Activated CD4-positive, CD25-positive, alpha-beta regulatory T cell treated with anti-CD3 and anti-CD28 coated beads, Interleukin-2, amount 50 U/mL, for 72 hours (primary cell): Measurements from ENCODE around the gene OBSCN.
"Not testable (repeated sequence)": the region's sequence is repeated elsewhere in the genome, so short reads cannot be mapped to it uniquely, and the experiment has no call there.

Experiments used
- DNase-seq: peaks from one replicate; pipeline ENCODE4 v3.0.0; 2021

OBSCN gene

GRCh38 chr1:228265167-228265566, 57.3 kb downstream of the OBSCN start:
- no peak for DNase-seq

DNA sequence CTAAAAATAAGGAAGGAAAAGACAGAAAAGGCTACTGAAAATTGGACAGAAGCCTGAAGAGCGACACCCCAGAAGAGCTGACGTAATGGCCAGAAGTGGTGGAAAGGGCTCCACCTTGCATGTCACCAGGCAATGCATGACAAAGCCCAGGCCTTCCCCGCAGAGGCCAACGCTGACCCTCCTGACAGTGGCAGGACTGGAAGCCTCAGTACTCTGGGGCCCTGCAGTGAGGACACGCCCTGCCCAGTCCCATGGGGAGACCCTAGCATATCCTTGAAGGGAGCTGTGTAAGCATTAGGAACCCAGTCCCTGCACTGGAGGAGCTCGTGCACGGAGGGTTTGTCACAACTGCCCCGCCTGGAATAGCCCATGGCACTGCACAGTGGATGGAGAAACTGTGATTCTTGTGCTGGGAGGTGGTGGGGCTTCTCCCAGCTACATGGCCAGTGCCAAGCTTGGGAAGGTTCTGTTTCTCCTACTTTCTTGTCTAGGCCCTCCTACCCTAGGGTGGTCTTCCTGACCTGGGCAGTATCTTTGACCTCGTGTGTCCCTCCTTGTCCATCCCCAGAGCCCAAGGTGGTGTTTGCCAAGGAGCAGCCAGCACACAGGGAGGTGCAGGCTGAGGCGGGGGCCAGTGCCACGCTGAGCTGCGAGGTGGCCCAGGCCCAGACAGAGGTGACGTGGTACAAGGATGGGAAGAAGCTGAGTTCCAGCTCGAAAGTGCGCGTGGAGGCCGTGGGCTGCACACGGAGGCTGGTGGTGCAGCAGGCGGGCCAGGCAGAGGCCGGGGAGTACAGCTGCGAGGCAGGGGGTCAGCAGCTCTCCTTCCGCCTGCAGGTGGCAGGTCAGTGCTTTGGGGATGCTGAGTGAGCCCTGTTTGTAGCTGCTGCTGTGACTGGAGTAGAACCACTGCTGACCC, 60.4 kb downstream of the OBSCN start:
- DNase-seq = no peak

GRCh38 chr1:228268881-228269265, 61.0 kb downstream of the OBSCN start:
- no peak for DNase-seq

- not testable (repeated sequence) for DNase-seq
Observed at GRCh38 chr1:228269431-228269830, 61.6 kb downstream of the OBSCN start.

- no peak for DNase-seq
Observed at GRCh38 chr1:228270032-228270431, 62.2 kb downstream of the OBSCN start.

DNA sequence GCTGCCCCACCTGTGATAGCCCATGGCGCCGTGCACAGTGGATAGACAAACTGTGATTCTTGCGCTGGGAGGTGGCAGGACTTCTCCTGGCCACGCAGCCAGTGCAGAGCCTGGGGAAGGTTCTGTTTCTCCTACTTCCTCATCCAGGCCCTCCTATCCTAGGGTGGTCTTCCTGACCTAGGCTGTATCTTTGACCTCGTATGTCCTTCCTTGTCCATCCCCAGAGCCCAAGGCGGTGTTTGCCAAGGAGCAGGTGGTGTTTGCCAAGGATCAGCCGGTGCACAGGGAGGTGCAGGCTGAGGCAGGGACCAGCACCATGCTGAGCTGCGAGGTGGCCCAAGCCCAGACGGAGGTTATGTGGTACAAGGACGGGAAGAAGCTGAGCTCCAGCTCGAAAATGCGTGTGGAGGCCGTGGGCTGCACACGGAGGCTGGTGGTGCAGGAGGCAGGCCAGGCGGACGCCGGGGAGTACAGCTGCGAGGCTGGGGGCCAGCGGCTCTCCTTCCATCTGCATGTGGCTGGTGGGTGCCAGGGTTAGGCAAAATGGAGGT, 63.9 kb downstream of the OBSCN start:
- no peak for DNase-seq

DNA sequence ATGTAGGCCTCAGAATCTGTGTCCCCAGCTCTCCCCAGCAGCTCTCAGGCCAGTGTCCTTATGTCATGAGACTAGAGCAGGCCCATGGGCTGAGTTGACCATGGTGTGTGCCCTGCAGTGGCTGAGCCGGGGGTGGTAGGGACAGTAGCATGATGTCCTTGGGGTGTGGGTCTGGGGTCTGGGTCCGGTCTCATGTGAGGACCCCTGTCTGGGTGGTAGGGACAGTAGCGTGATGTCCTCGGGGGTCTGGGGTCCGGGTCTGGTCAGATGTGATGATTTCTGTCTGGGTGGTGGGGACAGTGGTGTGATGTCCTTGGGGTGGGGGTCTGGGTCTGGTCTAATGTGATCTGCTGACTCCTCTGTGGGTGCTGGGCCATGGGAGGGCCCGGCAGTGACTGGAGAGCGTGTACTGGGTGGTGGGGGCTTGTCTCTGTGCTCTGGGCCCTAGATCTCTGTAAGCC, 64.5 kb downstream of the OBSCN start:
- no peak for DNase-seq

DNA sequence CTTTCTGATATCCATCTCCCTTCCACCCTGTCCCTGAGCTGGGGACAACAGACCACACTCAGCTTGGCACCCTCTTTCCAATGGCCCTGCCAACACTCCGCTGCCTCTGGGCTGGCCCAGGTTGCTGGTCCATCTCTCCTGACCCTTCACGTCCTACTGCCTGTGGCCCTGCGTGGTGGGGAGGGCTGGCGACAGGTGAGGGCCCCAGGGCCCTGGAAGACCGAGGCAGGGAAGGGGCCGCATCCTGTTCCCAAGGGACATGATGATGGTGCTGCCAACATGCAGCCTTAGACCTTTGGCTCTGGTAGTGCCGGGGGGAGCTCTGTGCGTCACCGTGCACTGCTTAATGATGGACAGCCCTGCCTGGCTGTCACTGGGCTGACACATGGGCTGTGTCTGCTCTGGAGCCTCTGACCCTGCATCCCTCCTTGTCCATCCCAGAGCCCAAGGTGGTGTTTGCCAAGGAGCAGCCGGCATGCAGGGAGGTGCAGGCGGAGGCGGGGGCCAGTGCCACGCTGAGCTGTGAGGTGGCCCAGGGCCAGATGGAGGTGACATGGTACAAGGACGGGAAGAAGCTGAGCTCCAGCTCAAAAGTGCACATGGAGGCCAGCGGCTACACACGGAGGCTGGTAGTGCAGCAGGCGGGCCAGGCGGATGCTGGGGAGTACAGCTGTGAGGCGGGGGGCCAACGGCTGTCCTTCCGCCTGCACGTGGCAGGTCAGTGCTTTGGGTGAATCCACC, 65.2 kb downstream of the OBSCN start:
- DNase-seq = no peak

GRCh38 chr1:228273720-228274451, 66.0 kb downstream of the OBSCN start:
- DNase-seq = no peak

DNA sequence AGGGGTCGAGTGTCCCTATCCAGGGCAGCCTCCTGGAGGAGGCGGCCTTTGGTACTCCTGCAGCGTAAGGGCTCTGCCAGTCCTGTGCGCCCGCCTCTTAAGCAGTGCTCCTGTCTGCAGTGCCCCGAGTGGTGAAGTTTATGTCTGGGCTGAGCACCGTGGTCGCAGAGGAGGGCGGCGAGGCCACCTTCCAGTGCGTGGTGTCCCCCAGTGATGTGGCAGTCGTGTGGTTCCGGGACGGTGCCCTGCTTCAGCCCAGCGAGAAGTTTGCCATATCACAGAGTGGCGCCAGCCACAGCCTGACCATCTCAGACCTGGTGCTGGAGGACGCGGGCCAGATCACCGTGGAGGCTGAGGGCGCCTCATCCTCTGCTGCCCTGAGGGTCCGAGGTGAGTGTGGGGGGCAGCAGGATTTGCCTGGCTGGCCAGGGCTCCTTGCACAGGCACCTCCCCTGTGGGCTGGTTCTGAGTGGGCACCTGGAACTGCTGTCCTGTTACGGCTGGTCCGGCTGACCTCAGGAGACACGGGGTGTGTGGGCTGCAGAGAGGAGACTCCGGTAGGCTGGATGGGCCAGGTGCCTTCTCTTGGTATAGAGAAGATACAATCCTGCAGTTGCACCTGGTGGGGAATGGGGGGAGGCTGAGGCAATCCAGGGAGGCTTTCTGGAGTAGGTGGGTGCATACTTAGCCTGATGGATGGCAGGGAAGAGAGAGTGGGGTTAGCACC, 66.8 kb downstream of the OBSCN start:
- no peak for DNase-seq

DNA sequence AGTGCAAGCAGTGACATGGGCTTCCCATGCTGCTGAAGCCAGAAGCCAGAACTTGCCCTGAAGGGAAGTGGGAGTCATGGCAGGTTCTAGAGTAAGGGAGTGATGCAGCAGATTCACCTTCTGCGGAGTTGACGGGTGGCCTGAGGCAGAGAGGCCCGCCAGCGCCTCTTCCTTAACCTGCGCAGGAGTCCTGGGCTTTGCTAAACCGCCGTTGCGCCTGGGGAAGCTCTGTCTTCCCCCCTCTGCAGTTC, 67.3 kb downstream of the OBSCN start:
- DNase-seq = no peak

GRCh38 chr1:228275430-228276173, 67.8 kb downstream of the OBSCN start:
- DNase-seq = peak; percentile 81

DNA sequence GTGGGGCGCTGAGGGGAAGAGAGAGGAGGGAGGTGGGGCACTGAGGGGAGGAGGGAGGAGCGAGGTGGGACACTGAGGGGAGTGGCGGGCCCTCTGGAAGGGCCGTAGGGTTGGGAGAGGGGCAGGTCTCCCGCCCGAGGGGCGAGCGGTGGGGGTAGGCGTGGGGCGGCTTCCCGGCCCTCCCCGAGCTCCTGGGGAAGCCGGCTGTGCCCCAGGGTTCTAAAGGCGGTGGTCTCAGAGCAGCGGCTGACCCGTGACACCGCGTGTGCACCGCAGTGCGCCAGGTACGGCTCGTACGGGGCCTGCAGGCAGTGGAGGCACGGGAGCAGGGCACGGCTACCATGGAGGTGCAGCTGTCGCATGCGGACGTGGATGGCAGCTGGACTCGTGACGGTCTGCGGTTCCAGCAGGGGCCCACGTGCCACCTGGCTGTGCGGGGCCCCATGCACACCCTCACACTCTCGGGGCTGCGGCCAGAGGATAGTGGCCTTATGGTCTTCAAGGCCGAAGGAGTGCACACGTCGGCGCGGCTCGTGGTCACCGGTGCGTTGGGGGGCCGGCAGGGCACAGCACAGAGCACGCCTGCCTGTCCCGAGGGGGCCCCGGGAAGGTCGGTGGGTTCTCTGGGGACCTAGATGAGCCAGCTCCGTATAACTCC, 68.5 kb downstream of the OBSCN start:
- no peak for DNase-seq

DNA sequence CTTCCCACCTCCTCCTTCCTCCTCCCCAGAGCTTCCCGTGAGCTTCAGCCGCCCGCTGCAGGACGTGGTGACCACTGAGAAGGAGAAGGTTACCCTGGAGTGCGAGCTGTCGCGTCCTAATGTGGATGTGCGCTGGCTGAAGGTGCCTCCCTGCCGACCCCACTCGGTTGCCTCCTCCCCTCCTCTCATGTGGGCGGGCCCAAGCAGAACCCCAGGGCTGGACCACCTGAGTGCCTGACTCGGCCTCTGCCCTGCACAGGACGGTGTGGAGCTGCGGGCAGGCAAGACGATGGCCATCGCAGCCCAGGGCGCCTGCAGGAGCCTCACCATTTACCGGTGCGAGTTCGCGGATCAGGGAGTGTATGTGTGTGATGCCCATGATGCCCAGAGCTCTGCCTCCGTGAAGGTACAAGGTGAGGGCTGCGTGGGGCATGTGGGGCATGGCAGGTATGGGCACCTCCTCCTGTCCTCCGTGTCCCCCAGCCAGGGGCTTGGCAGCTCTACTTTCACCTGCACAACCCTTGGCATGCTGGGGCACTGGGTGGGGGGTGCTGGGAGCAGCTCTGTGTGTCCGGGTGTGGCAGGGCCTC, 69.2 kb downstream of the OBSCN start:
- DNase-seq = no peak

- no peak for DNase-seq
Observed at GRCh38 chr1:228277491-228278431, 69.9 kb downstream of the OBSCN start.

- DNase-seq = no peak
Observed at GRCh38 chr1:228278432-228278941, 70.6 kb downstream of the OBSCN start.

DNA sequence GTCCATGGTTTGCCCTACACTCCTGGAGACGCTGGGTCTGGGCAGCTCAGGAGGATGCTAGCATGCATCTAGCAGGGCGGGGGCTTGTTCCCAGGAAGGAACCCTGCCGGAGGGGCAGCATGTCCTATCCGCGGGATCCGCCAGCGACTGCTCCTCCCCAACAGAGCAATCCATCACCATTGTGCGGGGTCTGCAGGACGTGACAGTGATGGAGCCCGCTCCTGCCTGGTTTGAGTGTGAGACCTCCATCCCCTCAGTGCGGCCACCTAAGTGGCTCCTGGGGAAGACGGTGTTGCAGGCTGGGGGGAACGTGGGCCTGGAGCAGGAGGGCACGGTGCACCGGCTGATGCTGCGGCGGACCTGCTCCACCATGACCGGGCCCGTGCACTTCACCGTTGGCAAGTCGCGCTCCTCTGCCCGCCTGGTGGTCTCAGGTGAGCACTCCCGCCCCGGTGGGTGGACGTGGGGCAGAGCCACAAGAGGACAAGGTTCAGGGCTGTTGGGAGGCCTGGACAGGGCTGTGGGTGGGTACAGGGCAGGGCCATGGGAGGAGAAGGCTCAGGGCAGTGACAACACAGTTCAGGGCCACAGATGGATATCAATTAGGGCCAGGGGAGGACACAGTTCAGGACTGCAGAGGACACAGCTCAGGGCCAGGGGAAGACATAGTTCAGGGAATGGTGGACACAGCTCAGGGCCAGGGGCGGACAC, 71.3 kb downstream of the OBSCN start:
- no peak for DNase-seq

DNA sequence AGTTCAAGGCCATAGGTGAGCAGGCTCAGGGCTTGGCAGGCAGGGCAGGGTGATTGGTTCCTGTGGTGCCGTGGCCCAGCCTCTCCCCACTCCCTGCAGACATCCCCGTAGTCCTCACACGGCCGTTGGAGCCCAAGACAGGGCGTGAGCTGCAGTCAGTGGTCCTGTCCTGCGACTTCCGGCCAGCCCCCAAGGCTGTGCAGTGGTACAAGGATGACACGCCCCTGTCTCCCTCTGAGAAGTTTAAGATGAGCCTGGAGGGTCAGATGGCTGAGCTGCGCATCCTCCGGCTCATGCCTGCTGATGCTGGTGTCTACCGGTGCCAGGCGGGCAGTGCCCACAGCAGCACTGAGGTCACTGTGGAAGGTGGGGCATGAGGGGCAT, 71.9 kb downstream of the OBSCN start:
- DNase-seq = no peak
